ENCODE data around the gene BSND. TPM values are rescaled to one million over a fixed set of nuclear protein-coding genes. Genes with fewer than 3 reads are reported as not detected.
A peak's percentile ranks its signal among the peaks of the same experiment; 100 is the strongest.

BSND gene
- total and polyA plus RNA-seq, 9 of the 15 experiments (the other 6 are each of a cell fraction or from before 2014, with no cell fraction given): not detected

DNA sequence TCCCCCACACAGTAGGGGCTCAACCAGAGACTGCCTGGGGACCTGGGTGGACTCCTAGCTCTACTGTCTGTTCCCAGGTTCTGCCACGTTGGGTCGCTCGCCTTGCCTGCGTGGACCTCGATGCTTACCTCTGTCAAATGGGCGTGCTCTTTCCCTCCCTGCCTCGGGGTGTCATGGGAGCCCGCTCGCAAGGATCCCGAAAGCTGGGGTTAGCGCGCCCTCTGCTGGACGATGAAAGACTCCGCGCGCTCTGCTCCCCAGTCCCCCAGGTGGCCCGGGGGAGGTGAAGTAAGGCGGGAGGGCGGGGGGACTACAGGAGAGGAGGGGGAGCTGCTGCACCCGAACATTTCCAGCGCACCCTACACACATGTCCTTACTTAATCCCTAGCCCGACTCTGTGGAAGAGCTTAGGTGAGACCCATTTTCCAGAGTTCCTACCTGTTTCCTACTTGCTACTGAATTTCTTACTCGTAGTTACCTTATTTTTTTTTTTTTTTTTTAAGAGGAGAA, 2.3 kb upstream of the BSND start (continued):
- TF ChIP-seq, protein P1, sequence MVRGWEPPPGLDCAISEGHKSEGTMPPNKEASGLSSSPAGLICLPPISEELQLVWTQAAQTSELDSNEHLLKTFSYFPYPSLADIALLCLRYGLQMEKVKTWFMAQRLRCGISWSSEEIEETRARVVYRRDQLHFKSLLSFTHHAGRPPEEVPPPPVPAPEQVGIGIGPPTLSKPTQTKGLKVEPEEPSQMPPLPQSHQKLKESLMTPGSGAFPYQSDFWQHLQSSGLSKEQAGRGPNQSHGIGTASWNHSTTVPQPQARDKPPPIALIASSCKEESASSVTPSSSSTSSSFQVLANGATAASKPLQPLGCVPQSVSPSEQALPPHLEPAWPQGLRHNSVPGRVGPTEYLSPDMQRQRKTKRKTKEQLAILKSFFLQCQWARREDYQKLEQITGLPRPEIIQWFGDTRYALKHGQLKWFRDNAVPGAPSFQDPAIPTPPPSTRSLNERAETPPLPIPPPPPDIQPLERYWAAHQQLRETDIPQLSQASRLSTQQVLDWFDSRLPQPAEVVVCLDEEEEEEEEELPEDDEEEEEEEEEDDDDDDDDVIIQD (CRISPR knock-in tag; IDR thresholded peaks at IDR 0.05): no peak
- TF ChIP-seq ZFP36 (IDR thresholded peaks at IDR 0.05; ENCODE audit: low read depth, low read length, partially characterized antibody): peak; percentile 38
- no peak for TF ChIP-seq MAFG (tag; conservative IDR thresholded peaks at IDR 0.05)
- peak; percentile 78 for TF ChIP-seq CC2D1A (IDR thresholded peaks at IDR 0.05)
- TF ChIP-seq ZNF507 (tag; conservative IDR thresholded peaks at IDR 0.05): no peak
- TF ChIP-seq KHSRP (IDR thresholded peaks at IDR 0.05): no peak
- TF ChIP-seq, protein P2, sequence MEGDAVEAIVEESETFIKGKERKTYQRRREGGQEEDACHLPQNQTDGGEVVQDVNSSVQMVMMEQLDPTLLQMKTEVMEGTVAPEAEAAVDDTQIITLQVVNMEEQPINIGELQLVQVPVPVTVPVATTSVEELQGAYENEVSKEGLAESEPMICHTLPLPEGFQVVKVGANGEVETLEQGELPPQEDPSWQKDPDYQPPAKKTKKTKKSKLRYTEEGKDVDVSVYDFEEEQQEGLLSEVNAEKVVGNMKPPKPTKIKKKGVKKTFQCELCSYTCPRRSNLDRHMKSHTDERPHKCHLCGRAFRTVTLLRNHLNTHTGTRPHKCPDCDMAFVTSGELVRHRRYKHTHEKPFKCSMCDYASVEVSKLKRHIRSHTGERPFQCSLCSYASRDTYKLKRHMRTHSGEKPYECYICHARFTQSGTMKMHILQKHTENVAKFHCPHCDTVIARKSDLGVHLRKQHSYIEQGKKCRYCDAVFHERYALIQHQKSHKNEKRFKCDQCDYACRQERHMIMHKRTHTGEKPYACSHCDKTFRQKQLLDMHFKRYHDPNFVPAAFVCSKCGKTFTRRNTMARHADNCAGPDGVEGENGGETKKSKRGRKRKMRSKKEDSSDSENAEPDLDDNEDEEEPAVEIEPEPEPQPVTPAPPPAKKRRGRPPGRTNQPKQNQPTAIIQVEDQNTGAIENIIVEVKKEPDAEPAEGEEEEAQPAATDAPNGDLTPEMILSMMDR (IDR thresholded peaks at IDR 0.05 in 2 of 3, conservative IDR thresholded peaks at IDR 0.05 in 1 of 3; ENCODE audit: insufficient read depth in 2 of 3, low read depth in 1 of 3, low read length in 3 of 3): peak; percentile 81 to 96 (median 89)
- TF ChIP-seq MEIS2 (IDR thresholded peaks at IDR 0.05; ENCODE audit: partially characterized antibody): no peak
- peak; percentile 42 to 83 for TF ChIP-seq MAZ (CRISPR knock-in tag; conservative IDR thresholded peaks at IDR 0.05 in 1 of 2, IDR thresholded peaks at IDR 0.05 in 1 of 2)
- TF ChIP-seq, protein P3, sequence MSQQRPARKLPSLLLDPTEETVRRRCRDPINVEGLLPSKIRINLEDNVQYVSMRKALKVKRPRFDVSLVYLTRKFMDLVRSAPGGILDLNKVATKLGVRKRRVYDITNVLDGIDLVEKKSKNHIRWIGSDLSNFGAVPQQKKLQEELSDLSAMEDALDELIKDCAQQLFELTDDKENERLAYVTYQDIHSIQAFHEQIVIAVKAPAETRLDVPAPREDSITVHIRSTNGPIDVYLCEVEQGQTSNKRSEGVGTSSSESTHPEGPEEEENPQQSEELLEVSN (IDR thresholded peaks at IDR 0.05; ENCODE audit: borderline replicate concordance in 1 of 2, extremely low read depth in 1 of 2, insufficient read depth in 1 of 2, insufficient read length in 1 of 2, low read depth in 1 of 2, low read length in 1 of 2, poor library complexity in 1 of 2, severe bottlenecking in 1 of 2): peak; percentile 53 to 82
- no peak for TF ChIP-seq PHB (CRISPR knock-in tag; IDR thresholded peaks at IDR 0.05)
- no peak for TF ChIP-seq CREBBP (IDR thresholded peaks at IDR 0.05; ENCODE audit: low read depth, low read length)
- TF ChIP-seq TAF1 (IDR thresholded peaks at IDR 0.05; ENCODE audit: control insufficient read depth, extremely low read depth, insufficient read depth, low read length, severe bottlenecking): no peak
- TF ChIP-seq OTX1 (CRISPR knock-in tag; IDR thresholded peaks at IDR 0.05): no peak
- TF ChIP-seq NFRKB (IDR thresholded peaks at IDR 0.05; ENCODE audit: low read depth): no peak
- TF ChIP-seq SAFB2 (IDR thresholded peaks at IDR 0.05; ENCODE audit: borderline replicate concordance, low read depth, low read length, severe bottlenecking): no peak
- no peak for TF ChIP-seq PYGO2 (tag; IDR thresholded peaks at IDR 0.05)
- TF ChIP-seq, protein P4, sequence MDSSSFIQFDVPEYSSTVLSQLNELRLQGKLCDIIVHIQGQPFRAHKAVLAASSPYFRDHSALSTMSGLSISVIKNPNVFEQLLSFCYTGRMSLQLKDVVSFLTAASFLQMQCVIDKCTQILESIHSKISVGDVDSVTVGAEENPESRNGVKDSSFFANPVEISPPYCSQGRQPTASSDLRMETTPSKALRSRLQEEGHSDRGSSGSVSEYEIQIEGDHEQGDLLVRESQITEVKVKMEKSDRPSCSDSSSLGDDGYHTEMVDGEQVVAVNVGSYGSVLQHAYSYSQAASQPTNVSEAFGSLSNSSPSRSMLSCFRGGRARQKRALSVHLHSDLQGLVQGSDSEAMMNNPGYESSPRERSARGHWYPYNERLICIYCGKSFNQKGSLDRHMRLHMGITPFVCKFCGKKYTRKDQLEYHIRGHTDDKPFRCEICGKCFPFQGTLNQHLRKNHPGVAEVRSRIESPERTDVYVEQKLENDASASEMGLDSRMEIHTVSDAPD (CRISPR knock-in tag; IDR thresholded peaks at IDR 0.05): no peak
- TF ChIP-seq L3MBTL2 (IDR thresholded peaks at IDR 0.05): peak; percentile 54; the same call in 1 of the 2 replicates
- TF ChIP-seq NR4A1 (CRISPR knock-in tag; IDR thresholded peaks at IDR 0.05): no peak
- TF ChIP-seq NR4A1 (tag; IDR thresholded peaks at IDR 0.05): no peak
- TF ChIP-seq GTF2F1 (IDR thresholded peaks at IDR 0.05; ENCODE audit: low read depth, low read length): no peak
- no peak for TF ChIP-seq ZFX (CRISPR knock-in tag; IDR thresholded peaks at IDR 0.05)
